ENCODE data around the gene GALNT18. TPM values are rescaled to one million over a fixed set of nuclear protein-coding genes. Genes with fewer than 3 reads are reported as not detected.

GALNT18 gene
- polyA plus RNA-seq, 1 donor (not counting 4 experiments of a cell fraction or from before 2014, with no cell fraction given), result 27.2 TPM

- no peaks in the 10 kb centered on the region for H3K9me3 ChIP-seq (ENCODE audit: control insufficient read depth, low read depth, low read length)
- H3K9me1 ChIP-seq (ENCODE audit: control insufficient read depth, extremely low read depth, insufficient read depth, low read length), result peaks cover 2% of the 10 kb centered on the region
- H3K4me1 ChIP-seq (ENCODE audit: control insufficient read depth, extremely low read depth, insufficient read depth, low read length), result peaks cover 27% of the 10 kb centered on the region
- DNase-seq (ENCODE audit: low read depth, low spot score) (no peak), FAIRE-seq (no peak)
- H3K9ac ChIP-seq (ENCODE audit: control insufficient read depth, extremely low read depth, insufficient read depth, low read length), result no peak overlapping the region
- TF ChIP-seq EZH2 (IDR thresholded peaks at IDR 0.05; ENCODE audit: low read length) (no peak), CTCF (optimal IDR thresholded peaks at IDR 0.05 in 1 of 3, IDR thresholded peaks at IDR 0.05 in 1 of 3, conservative IDR thresholded peaks at IDR 0.05 in 1 of 3; ENCODE audit: extremely low read depth in 1 of 3, insufficient read depth in 2 of 3, low read length in 3 of 3) (peak; percentile 37 to 49 (median 49))
- H3K79me2 ChIP-seq (ENCODE audit: control insufficient read depth, insufficient read depth, low read length), result no peaks in the 10 kb centered on the region
- dilution Hi-C loops (cut with MboI; ENCODE audit: extremely low pct_ligation_motif_present, low sequenced_read_pairs), result no loop called here
- H4K20me1 ChIP-seq (ENCODE audit: control insufficient read depth, extremely low read depth, insufficient read depth, low read length), result no peaks in the 10 kb centered on the region
- H3K27me3 ChIP-seq (ENCODE audit: control insufficient read depth, extremely low read depth, insufficient read depth, low read length), result no peaks in the 10 kb centered on the region
- H3K4me2 ChIP-seq (ENCODE audit: control insufficient read depth, extremely low read depth, insufficient read depth, low read depth, low read length), result no peak overlapping the region
- H2AFZ ChIP-seq (ENCODE audit: control insufficient read depth, low read length), result no peak overlapping the region
- H3K36me3 ChIP-seq (ENCODE audit: control insufficient read depth in 2 of 2, extremely low read depth in 1 of 2, insufficient read depth in 2 of 2, low read length in 2 of 2), result no peaks in the 10 kb centered on the region
- H3K4me3 ChIP-seq (ENCODE audit: control insufficient read depth in 2 of 3, extremely low read depth in 1 of 3, insufficient read depth in 2 of 3, low read depth in 1 of 3, low read length in 3 of 3), result no peak overlapping the region
- no peak overlapping the region for H3K27ac ChIP-seq (ENCODE audit: control insufficient read depth, insufficient read depth, low read length)
These were observed 390.8 kb downstream of the GALNT18 start for GRCh38 chr11:11230802-11231562.

DNA sequence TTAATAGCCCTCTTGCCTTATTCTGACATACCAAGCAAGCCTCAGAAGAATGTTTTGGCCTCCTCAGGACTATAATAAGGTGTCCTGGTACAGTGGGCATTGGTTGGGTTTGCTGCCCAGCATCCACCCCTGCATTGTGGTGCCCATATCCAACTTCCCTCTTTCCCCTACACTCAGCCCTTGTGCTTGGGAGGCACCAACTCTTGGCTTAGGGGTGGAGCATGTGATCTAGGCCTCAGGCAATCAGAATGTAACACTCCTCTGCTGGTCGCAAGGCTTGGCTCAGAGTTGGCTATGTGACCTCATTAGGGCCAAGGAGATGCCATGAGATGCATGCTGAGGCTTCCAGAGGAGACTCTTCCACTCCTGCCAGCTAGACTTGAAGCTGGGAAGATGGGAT, 391.7 kb downstream of the GALNT18 start:
- Histone ChIP-seq H3K4me2 (ENCODE audit: control insufficient read depth, extremely low read depth, insufficient read depth, low read depth, low read length) (peak overlapping the region; percentile 44), H3K79me2 (ENCODE audit: control insufficient read depth, insufficient read depth, low read length) (no peaks in the 10 kb centered on the region), H3K27me3 (ENCODE audit: control insufficient read depth, extremely low read depth, insufficient read depth, low read length) (no peaks in the 10 kb centered on the region), H3K9ac (ENCODE audit: control insufficient read depth, extremely low read depth, insufficient read depth, low read length) (no peak overlapping the region), H4K20me1 (ENCODE audit: control insufficient read depth, extremely low read depth, insufficient read depth, low read length) (no peaks in the 10 kb centered on the region), H3K27ac (ENCODE audit: control insufficient read depth, insufficient read depth, low read length) (peak overlapping the region; percentile 29), H3K9me3 (ENCODE audit: control insufficient read depth, low read depth, low read length) (no peaks in the 10 kb centered on the region), H3K4me1 (ENCODE audit: control insufficient read depth, extremely low read depth, insufficient read depth, low read length) (peaks cover 27% of the 10 kb centered on the region), H2AFZ (ENCODE audit: control insufficient read depth, low read length) (no peak overlapping the region), H3K4me3 (ENCODE audit: control insufficient read depth in 2 of 3, extremely low read depth in 1 of 3, insufficient read depth in 2 of 3, low read depth in 1 of 3, low read length in 3 of 3) (no peak overlapping the region), H3K36me3 (ENCODE audit: control insufficient read depth in 2 of 2, extremely low read depth in 1 of 2, insufficient read depth in 2 of 2, low read length in 2 of 2) (no peaks in the 10 kb centered on the region), H3K9me1 (ENCODE audit: control insufficient read depth, extremely low read depth, insufficient read depth, low read length) (peaks cover 2% of the 10 kb centered on the region)
- TF ChIP-seq EZH2 (IDR thresholded peaks at IDR 0.05; ENCODE audit: low read length), result no peak
- TF ChIP-seq CTCF (optimal IDR thresholded peaks at IDR 0.05 in 1 of 3, IDR thresholded peaks at IDR 0.05 in 1 of 3, conservative IDR thresholded peaks at IDR 0.05 in 1 of 3; ENCODE audit: extremely low read depth in 1 of 3, insufficient read depth in 2 of 3, low read length in 3 of 3), result no peak
- FAIRE-seq (no peak), DNase-seq (ENCODE audit: low read depth, low spot score) (peak; percentile 28)
- dilution Hi-C loops (cut with MboI; ENCODE audit: extremely low pct_ligation_motif_present, low sequenced_read_pairs), result no loop called here

Measured in keratinocyte (primary cell).